Measurements from ENCODE around the gene DNAJC30. TPM values are rescaled to one million over a fixed set of nuclear protein-coding genes. Genes with fewer than 3 reads are reported as not detected.

The DNAJC30 gene
- total and polyA plus RNA-seq, 2 of the 8 experiments (the other 6 are each of a cell fraction or from before 2014, with no cell fraction given), result 6.1 to 6.3 TPM

DNA sequence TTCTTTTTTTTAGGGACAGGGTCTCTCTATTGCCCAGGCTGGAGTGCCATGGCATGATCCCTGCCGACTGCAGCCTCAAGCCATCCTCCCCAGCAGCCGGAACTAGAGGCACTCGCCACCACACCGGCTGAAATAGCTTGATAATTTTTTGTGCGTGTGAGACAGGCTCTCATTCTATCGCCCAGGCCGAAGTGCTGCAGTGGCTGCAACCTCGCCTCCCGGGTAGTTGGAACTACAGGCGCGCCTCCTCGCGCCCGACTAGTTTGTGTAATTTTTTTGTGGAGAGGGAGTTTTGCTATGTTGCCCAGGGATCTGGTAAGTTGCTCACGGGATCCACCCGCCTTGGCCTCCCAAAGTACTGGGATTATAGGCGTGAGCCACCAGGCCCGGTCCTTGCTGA lies 2.1 kb upstream of the DNAJC30 start (continued):
- no peak for TF ChIP-seq EZH2 (IDR thresholded peaks at IDR 0.05; ENCODE audit: low read depth, low read length, severe bottlenecking)
- TF ChIP-seq SP2 (IDR thresholded peaks at IDR 0.05; ENCODE audit: low read length), result no peak
- TF ChIP-seq NRF1 (IDR thresholded peaks at IDR 0.05; ENCODE audit: low read depth, low read length), result no peak
- TF ChIP-seq BRCA1 (IDR thresholded peaks at IDR 0.05; ENCODE audit: low read depth, low read length), result no peak
- no peak for TF ChIP-seq GABPA (IDR thresholded peaks at IDR 0.05; ENCODE audit: borderline replicate concordance, insufficient read depth, low read length)
- TF ChIP-seq POLR2AphosphoS5 (IDR thresholded peaks at IDR 0.05; ENCODE audit: low read depth, low read length), result no peak
